HG03066 (cell line): ENCODE measurements around the gene CARHSP1.
"Not testable (repeated sequence)": the region's sequence is repeated elsewhere in the genome, so short reads cannot be mapped to it uniquely, and the experiment has no call there.

Experiments
- ATAC-seq: cut with Tn5 transposase; IDR thresholded peaks from one replicate; pipeline ENCODE4 v1.9.1; 2021; ENCODE audit warnings: low read depth; ENCODE audit not compliant: unreplicated experiment

Gene CARHSP1

DNA sequence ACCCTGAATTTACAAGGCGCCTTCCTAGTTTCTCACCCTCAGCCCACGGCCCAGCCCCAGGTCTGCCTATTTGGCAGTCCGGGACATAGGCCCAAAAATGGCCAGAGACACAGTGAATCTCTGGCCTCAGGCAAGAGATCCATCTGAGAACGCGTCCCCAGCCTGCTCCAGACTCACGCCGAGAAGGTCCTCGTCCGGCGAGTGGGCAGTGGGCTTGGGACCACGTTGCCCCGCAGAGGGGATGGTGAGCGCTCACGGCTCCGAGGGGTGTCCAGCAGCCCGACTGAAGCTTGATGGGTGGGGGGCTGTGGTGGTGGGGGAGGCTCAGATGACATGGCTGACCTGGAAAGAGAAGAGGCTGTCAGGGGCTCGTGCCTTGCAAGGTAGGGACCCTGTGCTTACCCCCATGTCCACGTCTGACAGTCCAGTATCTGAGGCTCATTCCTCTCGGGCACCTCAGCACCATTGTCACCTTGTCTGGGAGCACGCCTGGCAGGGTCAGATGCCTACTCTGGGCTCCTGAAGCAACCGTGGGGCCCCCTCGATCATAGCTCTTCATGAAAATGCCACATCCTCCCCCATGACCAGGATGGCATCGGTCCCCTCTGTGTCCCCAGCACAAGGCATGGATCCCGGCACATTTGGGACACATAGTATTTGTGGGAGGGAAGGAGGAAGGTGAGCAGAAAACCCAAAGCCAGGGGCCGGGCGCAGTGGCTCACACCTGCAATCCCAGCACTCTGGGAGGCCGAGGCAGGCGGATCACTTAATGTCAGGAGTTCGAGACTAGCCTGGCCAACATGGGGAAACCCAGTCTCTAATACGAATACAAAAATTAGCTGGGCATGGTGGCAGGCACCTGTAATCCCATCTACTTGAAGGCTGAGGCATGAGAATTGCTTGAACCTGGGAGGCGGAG, 9.6 kb downstream of the CARHSP1 start:
- ATAC-seq, result no peak

- no peak for ATAC-seq
Observed at GRCh38 chr16:8855972-8856371, 12.8 kb downstream of the CARHSP1 start.

- ATAC-seq, result no peak
Observed at GRCh38 chr16:8855051-8855786, 13.6 kb downstream of the CARHSP1 start.

GRCh38 chr16:8854298-8854948, 14.4 kb downstream of the CARHSP1 start:
- no peak for ATAC-seq

GRCh38 chr16:8853611-8854010, 15.2 kb downstream of the CARHSP1 start:
- ATAC-seq, result no peak

GRCh38 chr16:8853150-8853549, 15.7 kb downstream of the CARHSP1 start:
- no peak for ATAC-seq

- no peak for ATAC-seq
Observed at GRCh38 chr16:8852534-8852933, 16.3 kb downstream of the CARHSP1 start.

GRCh38 chr16:8851761-8852403, 16.9 kb downstream of the CARHSP1 start:
- ATAC-seq, result no peak

GRCh38 chr16:8850279-8850885, 18.4 kb downstream of the CARHSP1 start:
- no peak for ATAC-seq

GRCh38 chr16:8849411-8850011, 19.3 kb downstream of the CARHSP1 start:
- ATAC-seq, result no peak

GRCh38 chr16:8848939-8849391, 19.8 kb downstream of the CARHSP1 start:
- no peak for ATAC-seq

- ATAC-seq, result no peak
Observed at GRCh38 chr16:8848231-8848938, 20.4 kb downstream of the CARHSP1 start.

- no peak for ATAC-seq
Observed at GRCh38 chr16:8847623-8848022, 21.2 kb downstream of the CARHSP1 start.

GRCh38 chr16:8847145-8847544, 21.7 kb downstream of the CARHSP1 start:
- no peak for ATAC-seq

- ATAC-seq, result no peak
Observed at GRCh38 chr16:8846401-8846932, 22.3 kb downstream of the CARHSP1 start.

DNA sequence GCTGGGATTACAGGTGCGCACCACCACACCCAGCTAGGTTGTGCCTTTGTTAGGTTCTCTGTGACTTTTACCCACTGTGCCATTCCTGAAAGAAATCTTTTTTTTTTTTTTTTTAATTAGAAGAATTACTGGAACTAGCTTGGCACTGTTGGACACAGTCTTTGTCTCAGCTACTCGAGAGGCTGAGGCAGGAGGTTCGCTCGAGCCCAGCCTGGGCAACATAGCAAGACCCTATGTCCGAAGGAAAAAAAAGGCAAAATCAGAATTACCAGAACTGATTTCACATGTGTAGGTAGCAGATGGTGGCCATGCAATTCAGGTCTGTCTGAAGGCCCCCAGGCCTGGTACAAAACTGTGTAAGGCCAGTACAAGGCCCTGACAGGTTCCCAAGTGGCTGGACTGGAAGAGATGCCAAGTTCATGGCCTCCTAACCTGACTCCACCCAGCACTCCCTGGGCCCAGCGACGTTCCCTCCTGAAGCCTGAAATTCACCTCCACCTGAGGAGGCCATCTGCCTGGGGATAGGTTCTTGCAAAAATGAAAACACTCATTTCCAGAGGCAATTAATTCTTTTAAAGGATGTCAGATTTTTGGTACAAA, 23.0 kb downstream of the CARHSP1 start:
- no peak for ATAC-seq

DNA sequence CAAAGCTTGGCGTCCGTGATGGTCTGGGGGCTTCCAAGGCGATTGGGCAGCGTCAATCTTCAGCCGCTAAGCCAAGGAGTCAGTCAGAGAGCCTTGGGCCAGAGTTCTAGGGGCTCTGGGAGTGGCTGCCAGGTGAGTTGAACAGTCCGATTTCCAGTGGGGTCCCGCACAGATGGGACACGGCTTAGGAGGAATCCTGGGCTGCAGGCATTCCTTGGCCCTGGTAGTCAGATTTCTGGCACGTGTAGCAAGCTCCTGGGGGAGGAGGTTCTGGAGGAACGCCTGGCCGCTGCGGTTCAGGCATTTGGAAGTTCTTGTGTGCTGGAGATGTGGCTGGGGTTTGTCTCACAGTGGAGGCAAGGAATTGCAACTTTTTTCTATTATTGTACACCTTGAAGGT, 25.5 kb downstream of the CARHSP1 start:
- ATAC-seq, result not testable (repeated sequence)

- ATAC-seq, result not testable (repeated sequence)
Observed at GRCh38 chr16:8842016-8842415, 26.8 kb downstream of the CARHSP1 start.
